Ishikawa (cell line): ENCODE data around the gene TXNIP.

Experiments used
- CEBPB ChIP-seq: IDR thresholded peaks from 2 replicates; pipeline ENCODE4 v1.6.1; 2012
- CREB1 ChIP-seq: IDR thresholded peaks from 2 replicates; pipeline ENCODE4 v1.6.1; 2012; ENCODE audit warnings: low read depth
- EGR1 ChIP-seq: IDR thresholded peaks from 2 replicates; pipeline ENCODE4 v1.6.1; 2012
- EP300 ChIP-seq: IDR thresholded peaks from 2 replicates; pipeline ENCODE4 v1.6.1; 2012; ENCODE audit warnings: borderline replicate concordance
- FOXM1 ChIP-seq: IDR thresholded peaks from 2 replicates; pipeline ENCODE4 v1.6.1; 2012; ENCODE audit warnings: low read depth, borderline replicate concordance
- MAX ChIP-seq: IDR thresholded peaks from 2 replicates; pipeline ENCODE4 v1.6.1; 2012
- NFIC ChIP-seq: IDR thresholded peaks from 2 replicates; pipeline ENCODE4 v1.6.1; 2012
- RAD21 ChIP-seq: IDR thresholded peaks from 2 replicates; pipeline ENCODE4 v1.6.1; 2012; ENCODE audit warnings: low read depth
- REST ChIP-seq: IDR thresholded peaks from 2 replicates; pipeline ENCODE4 v1.6.1; 2012; ENCODE audit warnings: low read depth, mild to moderate bottlenecking
- TAF1 ChIP-seq: IDR thresholded peaks from 2 replicates; pipeline ENCODE4 v1.6.1; 2012; ENCODE audit warnings: low read depth, mild to moderate bottlenecking
- TCF12 ChIP-seq: IDR thresholded peaks from 2 replicates; pipeline ENCODE4 v1.6.1; 2012; ENCODE audit warnings: low read depth
- TEAD4 ChIP-seq: IDR thresholded peaks from 2 replicates; pipeline ENCODE4 v1.6.1; 2012
- USF1 ChIP-seq: IDR thresholded peaks from 2 replicates; pipeline ENCODE4 v1.6.1; 2012
- YY1 ChIP-seq: IDR thresholded peaks from 2 replicates; pipeline ENCODE4 v1.6.1; 2012; ENCODE audit warnings: low read depth
- ZBTB7A ChIP-seq: IDR thresholded peaks from 2 replicates; pipeline ENCODE4 v1.6.1; 2012; ENCODE audit warnings: low read depth

Gene TXNIP

GRCh38 chr1:145955436-145955835 is 40.9 kb downstream of the TXNIP start:
- no peak for TF ChIP-seq NFIC
- TF ChIP-seq REST: no peak
- TF ChIP-seq TCF12: no peak
- TF ChIP-seq RAD21: no peak
- TF ChIP-seq FOXM1: no peak
- TF ChIP-seq MAX: no peak
- no peak for TF ChIP-seq EP300
- TF ChIP-seq ZBTB7A: no peak
- no peak for TF ChIP-seq YY1
- no peak for TF ChIP-seq EGR1
- no peak for TF ChIP-seq TEAD4
- no peak for TF ChIP-seq CREB1
- no peak for TF ChIP-seq TAF1
- TF ChIP-seq CEBPB: no peak
- TF ChIP-seq USF1: no peak

- TF ChIP-seq FOXM1 (no peak), MAX (no peak), REST (no peak), TEAD4 (no peak), TAF1 (no peak), NFIC (no peak), TCF12 (no peak), YY1 (no peak), EGR1 (no peak), CREB1 (no peak), ZBTB7A (no peak), RAD21 (no peak)
Measured at GRCh38 chr1:145953861-145954260, 42.5 kb downstream of the TXNIP start.

GRCh38 chr1:145952903-145953302 is 43.5 kb downstream of the TXNIP start:
- TF ChIP-seq USF1 (no peak), NFIC (no peak), TCF12 (no peak), MAX (no peak), TAF1 (no peak), CREB1 (no peak), EP300 (no peak), FOXM1 (no peak), REST (no peak), ZBTB7A (no peak)

- TF ChIP-seq REST (no peak), MAX (no peak), ZBTB7A (no peak), CREB1 (no peak), YY1 (no peak), TEAD4 (no peak), RAD21 (no peak), NFIC (no peak), FOXM1 (no peak), TAF1 (no peak), USF1 (no peak)
Measured at GRCh38 chr1:145951526-145951925, 44.9 kb downstream of the TXNIP start.
